Activated T-cell treated with anti-CD3 and anti-CD28 coated beads for 48 hours (primary cell): Measurements from ENCODE around the gene ST6GAL1.
A peak's percentile ranks its signal among the peaks of the same experiment; 100 is the strongest.
"Not testable (repeated sequence)": the region's sequence is repeated elsewhere in the genome, so short reads cannot be mapped to it uniquely, and the experiment has no call there.

Source experiments
- DNase-seq: peaks from one replicate; pipeline ENCODE4 v3.0.0-alpha.2; 2020; ENCODE audit warnings: low read depth

The ST6GAL1 gene

DNA sequence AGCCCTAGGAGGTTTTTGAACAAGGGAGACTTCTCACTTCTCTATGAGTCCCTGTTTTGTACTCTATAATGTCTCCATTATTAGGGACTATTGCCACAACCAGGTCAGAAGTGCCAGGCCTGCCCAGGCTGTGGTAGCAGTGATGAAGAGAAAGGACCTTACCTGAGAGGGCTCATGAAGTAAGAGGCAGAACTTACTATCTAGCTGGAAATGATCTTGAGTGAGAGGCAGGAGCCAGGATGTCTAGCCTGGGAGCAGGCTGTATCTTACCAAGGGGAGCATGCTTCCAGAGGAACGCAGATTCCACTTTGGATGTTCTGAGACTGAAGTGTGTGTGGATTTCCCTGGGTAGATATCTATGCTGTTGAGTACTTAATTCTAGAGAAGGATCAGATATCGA, 115.7 kb downstream of the ST6GAL1 start:
- DNase-seq = no peak

DNA sequence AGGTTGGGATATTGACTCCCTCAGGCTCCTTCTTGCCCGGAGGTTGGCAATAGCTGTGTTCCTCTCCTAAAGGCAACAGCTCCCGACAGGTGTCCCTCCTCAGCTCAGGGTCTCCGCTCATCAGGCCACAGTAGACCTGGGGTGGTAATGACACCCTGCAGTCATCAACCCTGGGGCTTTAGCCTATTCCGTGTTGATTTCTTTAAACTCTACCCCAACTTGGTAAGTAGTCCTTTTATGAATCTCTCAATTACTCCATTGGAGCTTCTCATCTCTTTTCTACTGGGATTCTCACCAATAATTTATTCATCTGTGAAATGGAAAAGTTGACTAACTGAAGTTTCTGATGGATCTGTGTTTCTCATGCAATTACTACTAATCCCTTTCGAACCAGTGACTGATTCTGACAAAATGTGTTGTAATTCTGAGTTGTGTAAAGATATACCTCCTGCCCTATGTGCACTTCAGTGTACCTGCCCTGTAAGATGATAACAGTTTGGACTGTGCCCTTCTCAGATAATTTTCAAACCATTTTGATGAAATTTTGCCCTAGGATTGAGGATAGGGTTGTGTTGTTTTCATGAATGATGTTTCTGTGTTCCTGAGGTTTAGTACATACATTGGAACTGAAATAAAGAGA, 119.3 kb downstream of the ST6GAL1 start:
- DNase-seq = no peak

DNA sequence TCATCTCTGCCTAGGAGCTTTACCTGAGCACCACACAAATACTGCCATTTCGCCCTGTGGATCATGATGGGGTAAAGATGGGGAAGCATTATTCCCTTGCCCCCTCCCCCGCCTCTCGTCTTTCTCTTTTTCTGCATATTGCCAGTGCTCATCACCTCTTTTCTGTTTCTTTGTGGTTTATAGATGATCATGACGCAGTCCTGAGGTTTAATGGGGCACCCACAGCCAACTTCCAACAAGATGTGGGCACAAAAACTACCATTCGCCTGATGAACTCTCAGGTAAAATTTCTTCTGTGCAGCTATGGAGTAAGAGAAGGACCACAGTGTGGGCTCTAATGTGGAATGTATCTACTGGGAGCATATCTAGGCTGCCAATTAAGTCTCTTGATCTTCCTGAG, 120.7 kb downstream of the ST6GAL1 start:
- DNase-seq = no peak

DNA sequence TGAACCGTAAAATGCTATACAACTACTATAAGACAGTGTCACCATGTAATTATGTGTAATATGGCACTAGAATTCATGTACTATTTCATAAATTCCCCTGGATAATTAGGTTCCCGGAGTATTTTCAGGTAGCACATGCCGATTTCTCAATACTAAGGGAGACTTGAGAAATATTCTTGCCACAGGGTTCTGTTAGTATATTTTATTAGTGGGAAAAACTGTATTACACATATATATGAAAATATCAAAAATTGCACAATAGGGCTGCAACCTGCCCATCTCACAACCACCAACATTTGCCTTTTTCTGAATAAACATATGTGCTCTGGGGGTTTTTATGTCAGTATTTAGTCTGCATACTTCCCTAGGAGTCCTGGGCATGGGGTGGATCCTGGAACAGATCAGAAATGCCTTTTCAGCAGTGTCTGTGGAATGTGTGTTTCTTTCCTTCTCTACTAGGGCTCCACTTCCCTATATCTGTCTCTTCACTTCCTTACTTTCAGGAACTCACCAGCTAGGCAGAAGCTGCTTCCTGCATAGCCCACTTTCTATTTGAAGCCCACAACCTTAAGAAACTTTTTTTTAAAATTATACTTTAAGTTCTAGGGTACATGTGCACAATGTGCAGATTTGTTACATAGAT, 121.5 kb downstream of the ST6GAL1 start:
- DNase-seq = no peak

DNA sequence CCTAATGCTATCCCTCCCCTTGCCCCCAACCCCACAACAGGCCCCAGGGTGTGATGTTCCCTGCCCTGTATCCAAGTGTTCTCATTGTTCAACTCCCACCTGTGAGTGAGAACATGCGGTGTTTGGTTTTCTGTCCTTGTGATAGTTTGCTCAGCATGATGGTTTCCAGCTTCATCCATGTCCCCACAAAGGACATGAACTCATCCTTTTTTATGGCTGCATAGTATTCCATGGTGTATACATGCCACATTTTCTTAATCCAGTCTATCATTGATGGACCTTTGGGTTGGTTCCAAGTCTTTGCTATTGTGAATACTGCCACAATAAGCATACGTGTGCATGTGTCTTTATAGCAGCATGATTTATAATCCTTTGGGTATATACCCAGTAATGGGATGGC, 122.1 kb downstream of the ST6GAL1 start:
- DNase-seq = not testable (repeated sequence)

DNA sequence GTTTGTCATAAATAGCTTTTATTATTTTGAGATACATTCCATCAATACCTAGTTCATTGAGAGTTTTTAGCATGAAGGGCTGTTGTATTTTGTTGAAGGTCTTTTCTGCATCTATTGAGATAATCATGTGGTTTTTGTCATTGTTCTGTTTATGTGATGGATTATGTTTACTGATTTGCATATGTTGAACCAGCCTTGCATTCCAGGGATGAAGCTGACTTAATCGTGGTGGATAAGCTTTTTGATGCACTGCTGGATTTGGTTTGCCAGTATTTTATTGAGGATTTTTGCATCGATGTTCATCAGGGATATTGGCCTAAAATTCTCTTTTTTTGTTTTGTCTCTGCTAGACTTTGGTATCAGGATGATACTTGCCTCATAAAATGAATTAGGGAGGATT, 124.1 kb downstream of the ST6GAL1 start:
- DNase-seq = not testable (repeated sequence)

DNA sequence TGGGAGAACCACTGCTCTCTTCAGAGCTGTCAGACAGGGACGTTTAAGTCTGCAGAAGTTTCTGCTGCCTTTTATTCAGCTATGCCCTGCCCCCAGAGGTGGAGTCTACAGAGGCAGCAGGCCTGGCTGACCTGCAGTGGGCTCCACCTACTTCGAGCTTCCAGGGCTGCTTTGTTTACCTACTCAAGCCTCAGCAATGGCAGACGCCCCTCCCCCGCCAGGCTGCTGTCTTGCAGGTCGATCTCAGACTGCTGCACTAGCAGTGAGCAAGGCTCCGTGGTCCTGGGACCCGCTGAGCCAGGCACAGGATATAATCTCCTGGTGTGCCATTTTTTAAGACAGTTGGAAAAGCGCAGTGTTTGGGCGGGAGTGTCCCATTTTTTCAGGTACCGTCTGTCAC, 127.5 kb downstream of the ST6GAL1 start:
- DNase-seq = not testable (repeated sequence)

DNA sequence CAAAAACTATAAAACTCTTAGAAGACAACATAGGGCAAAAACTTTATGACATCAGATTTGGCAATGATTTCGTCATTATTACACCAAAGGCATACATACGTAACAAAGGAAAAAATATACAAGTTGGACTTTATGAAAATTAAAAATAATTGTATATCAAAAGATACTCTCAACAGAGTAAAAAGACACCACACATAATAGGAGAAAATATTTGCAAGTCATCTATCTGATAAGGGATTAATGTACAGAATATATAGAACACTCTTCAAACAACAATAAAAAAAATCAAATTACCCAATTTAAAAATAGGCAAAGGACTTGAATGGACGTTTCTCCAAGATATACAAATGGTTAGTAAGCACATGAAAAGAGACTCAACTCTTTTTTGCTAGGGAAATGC, 131.4 kb downstream of the ST6GAL1 start:
- DNase-seq = no peak

DNA sequence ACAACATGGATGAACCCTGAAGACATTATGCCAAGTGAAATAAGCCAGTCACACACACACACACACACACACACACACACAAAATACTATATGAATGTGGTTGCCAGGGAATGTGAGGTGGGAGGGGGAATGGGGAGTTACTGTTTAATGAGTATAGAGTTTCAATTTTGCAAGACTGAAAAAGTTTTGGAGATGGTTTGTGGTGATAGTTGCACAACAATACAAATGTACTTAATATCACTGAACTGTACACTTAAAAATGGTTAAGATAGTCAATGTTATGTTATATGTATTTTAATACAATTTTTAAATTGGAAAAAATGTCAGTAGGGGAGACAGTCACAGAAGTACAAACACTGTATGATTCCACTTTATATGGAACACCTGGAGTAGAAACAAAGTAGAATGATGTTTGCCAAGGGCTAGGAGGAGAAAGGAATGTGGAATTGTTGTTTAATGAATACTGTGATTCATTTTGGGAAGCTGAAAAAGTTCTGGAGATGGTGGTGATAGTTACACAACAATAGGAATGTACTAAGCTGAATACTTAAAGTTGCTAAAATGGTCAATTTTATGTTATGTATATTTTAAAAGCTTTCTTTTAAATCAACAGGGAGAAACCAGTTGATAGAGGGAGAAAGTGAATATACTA, 132.3 kb downstream of the ST6GAL1 start:
- DNase-seq = no peak

DNA sequence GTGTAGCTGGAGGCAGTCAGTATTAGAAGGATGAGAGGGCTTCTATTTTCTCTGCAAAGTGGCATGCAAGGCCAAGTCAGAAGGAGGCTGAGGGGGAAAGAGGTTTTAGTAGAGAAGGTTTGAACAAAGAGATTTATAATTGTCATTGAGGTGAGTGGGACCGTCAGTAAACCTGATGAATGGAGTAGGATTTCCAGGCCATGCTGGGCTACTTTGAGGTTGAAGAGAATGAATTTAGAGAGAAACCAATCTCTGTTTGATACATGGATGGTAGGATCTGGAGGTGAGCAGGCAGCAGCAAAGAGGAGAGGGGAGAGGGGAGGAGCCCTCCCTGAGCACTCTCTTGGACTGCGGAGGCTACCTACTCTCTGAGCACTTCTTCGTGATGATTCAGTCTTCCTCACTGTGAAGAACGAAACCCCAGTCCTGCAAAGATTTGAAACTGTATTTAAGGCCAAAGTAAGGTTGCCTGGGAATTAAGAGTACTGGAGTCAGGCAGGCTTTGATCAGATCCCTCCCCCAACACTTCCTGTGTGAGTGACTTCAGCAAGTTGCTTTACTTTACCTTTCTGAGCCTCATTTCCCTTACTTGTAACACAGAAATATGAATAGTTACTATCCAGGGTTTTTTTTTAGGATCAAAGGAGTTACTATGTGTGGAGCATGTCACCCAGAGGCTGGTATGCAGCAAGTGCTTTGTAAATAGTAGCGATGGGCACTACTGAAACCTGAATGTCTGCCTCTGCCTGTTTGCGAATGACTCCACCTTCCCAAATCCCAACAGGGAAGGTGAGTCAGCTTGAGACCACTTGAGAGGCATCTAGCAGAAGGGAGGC, 133.2 kb downstream of the ST6GAL1 start:
- DNase-seq = no peak

DNA sequence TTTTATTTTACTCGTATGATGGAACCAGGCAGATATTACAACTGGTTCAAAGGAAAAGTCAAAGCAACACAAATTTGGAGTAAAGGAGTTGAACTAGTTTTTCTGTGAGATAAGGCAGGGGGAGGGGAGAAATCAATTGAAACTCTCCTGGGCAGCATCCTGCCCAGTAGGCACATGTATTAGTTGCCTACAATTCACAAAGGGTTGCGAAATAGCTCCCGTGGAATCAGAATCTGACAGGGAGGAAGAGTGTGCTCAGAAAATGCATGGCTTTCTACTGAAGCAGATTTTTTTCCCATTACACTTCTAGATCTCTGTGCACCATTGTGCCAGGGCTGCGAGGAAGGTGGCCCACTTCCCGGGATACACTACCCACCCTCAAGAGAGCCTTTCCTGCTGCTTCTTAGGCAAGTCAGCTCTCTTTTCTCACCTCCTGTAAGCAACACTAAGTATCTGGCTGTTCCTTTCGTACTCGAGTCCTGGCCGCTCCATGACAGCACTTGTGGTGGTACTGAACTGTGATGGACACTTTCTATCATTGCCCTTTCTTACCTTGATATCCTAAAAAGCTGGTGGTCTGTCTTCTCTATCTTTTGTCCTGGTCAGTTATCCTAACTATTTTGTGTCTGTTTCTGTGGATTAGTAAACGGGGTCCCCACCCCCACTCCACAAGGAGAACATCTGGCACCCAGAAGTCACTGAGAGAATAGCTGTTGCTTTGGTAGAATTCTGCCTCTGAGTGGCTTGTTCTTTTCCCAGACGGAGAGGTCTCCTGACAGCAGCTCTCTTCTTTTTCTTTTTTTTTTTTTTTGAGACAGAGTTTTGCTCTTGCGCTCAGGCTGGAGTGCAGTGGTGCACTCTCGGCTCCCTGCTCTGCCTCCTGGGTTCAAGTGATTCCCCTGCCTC, 134.1 kb downstream of the ST6GAL1 start:
- no peak for DNase-seq

DNA sequence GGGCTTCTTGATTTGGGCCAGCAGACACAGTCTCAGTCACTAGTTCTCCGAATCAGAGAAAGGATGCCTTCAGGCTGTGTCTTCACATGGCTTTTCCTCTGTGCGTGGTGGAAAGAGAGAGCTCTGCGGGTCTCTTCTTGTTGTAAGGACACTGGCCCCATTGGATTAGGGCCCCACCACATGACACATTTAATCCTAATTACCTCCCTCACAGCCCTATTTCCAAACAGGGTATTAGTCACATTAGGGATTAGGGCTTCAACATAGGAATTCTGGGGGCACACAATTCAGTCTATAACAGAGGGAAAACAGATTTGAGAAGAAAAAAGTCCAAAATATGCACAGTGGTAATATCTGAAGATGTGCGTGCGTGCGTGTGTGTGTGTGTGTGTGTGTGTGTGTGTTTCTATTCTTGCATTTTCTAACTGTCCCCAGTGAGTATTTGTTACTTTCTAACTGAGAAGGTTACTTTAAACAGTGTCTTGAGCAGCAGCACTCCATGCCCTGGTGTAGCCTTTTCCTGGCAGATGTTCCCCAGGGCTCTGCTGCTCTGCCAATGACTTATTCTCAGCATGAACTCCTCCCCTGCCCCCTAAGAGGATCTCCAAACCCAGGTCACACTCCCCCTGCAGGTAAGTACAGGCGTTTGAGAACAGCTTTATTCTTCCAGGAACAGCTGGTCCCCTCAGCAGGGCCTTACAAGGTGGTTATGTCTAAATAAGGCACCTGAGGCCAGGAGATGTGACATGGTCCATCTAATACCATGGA, 136.1 kb downstream of the ST6GAL1 start:
- peak; percentile 24 for DNase-seq

DNA sequence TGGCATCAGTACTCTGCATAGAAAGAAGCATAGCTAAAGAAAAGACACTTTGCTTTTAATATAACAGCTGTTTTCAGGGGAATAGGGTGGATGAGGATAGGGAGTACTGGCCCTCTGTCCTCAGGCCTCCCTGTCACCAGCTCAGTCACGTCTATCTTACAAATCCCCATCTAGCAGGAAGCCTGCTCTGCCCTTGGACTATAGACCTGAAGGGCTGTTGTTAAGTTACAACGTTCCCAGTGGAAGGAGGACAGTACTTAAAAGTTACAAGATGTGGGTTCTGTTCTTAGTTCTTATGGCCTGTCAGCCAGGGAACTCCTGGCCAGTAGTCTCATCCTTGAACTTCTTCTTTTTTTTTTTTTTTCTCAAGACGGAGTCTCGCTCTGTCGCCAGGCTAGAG, 138.5 kb downstream of the ST6GAL1 start:
- no peak for DNase-seq

DNA sequence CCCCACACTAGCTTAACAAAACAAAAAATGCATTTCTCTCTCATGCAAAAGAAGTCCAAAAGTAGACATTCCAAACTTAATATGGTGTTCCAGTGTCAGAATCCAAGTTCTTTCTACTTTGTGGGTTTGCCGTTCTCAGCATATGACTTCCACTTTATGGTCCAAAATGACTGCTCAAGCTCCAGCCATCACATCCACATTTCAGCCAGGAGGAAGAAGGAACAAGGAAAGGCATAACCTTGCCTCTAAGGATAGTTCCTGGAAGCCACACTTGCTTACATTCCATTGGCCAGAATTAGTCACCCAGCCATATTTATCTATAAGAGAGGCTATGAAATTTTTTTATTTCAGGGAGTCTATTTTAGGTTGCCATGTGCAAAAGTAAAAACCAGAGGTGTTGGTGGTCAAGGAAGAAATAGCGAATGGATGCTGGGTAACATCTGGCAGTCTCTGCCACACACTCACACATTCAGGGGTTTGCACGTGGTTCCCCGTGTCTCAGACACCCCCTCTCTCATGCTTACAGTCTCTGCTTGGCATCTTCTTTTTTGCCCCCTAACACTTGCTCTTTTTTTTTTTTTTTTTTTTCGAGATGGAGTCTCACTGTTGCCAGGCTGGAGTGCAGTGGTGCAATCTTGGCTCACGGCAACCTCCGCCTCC, 139.7 kb downstream of the ST6GAL1 start:
- no peak for DNase-seq

DNA sequence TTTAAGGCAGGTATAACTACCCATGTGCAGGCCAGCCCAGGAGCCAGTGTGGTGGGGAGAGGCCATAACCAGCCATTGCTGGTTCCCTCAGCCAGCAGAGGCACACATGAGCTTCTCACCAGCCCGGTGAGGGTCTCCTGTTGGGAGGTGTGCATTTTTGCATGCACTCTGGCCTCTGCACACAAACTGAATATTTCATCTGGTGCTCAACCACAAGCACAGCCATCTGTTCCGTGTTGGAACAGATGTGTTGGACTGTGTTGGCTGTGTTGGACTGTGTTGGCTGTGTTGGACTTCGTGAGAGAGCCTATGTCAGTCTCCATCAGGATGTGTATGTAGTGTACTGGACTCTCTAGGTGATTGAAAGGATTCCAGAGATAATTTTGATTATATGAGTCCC, 141.8 kb downstream of the ST6GAL1 start:
- DNase-seq = no peak

DNA sequence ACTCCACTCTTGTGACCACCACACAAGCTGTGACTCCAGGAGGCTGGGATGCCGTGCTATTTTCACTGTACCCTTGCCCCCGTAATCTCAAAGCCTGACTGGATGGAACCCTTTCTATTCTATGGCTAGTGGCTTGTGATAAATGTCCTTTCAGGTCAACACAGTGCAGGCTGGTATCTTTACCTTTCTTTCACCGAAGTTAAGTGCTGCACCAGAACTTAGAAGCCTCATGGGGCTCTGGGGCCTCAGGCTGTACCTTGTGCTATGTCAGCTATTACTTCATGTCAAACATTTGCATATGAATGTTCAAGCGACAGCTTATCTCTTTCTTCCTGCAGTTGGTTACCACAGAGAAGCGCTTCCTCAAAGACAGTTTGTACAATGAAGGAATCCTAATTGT, 142.2 kb downstream of the ST6GAL1 start:
- no peak for DNase-seq

DNA sequence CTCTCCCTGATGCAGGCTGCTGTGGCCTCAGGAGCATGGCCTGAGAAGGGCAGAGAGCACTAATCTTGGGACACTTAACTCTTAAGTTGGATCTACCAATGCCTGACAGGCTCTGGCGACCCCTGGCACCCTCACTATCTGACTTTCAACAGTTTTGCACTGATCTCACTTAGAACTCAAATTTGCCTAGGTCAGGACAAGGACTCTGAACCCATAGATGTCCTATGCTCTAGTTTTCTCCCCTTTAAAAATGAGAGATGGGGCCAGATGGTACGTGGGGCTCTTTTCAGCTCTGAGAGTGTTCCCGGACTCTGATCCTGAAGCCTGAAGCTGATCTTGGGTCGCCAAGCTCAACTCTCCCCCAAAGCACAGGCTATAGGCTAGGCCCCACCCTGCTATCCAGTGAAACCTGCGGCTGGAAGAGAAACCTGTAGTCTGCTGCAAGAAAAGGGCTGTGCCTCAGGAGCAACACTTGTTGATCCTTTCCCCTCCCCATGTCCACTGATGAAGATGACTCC, 143.3 kb downstream of the ST6GAL1 start:
- DNase-seq = no peak

DNA sequence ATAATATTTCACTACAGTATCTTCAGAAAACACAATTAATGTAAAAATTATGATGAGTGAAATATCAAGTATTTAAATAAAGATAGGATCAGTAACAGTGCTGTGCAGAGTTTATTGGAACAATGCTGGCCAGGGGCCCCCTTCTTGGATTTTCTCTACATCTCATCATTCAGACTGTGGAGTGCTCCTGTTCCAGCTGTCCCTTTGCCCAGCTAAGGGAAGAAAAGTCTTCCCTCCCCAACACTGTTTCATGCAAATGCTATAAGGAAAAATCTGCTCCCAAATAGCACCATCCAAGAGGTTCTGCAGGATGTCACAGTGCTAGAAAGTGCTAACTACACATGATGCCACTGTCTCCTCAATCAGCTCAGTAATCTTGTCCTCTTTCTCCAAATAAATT, 144.5 kb downstream of the ST6GAL1 start:
- DNase-seq = no peak

DNA sequence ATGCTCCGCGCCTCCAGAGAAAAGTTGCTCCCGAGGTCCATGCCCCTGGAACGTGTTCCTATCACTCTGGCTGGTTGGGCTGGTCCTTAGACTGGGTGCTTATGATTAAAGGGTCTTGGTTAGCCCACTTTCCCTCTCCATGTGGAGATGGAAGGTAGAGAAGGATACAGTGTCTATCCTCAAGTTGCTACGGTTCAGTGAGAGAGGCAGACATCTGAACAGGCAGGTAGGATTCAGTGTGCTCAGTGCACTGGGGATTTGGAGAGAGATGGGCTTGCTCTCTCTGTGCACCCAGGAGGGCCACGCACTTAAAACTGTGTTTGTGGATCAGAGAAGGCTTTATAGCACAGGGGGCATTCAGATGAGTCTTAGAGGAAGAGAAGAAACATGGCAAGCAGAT, 146.0 kb downstream of the ST6GAL1 start:
- DNase-seq = no peak

DNA sequence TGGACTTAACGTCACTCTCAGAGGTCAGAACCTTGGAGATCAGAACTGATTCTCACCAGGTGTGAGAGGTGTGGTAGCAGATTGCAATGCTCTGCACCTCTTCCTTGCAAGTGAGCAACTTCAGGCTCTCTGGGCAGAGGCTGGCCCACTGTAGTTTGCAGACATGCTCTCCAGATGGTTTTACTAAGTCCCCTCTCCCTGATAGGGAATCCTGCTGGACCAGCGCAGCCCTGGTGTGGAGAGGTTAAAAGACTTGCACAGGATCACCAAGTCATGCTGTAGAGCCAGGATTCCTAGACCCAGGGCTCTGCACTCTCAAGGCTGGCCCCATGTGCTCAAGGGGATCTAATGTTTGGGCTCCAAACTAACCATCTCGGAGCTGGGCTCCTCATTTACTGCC, 146.8 kb downstream of the ST6GAL1 start:
- DNase-seq = no peak
